ENCODE results near the gene NEMF. TPM values are rescaled to one million over a fixed set of nuclear protein-coding genes. Genes with fewer than 3 reads are reported as not detected.

The NEMF gene
- total and polyA plus RNA-seq, 2 donors (not counting 1 experiment from before 2014, with no cell fraction given): 26.7 to 127 TPM

DNA sequence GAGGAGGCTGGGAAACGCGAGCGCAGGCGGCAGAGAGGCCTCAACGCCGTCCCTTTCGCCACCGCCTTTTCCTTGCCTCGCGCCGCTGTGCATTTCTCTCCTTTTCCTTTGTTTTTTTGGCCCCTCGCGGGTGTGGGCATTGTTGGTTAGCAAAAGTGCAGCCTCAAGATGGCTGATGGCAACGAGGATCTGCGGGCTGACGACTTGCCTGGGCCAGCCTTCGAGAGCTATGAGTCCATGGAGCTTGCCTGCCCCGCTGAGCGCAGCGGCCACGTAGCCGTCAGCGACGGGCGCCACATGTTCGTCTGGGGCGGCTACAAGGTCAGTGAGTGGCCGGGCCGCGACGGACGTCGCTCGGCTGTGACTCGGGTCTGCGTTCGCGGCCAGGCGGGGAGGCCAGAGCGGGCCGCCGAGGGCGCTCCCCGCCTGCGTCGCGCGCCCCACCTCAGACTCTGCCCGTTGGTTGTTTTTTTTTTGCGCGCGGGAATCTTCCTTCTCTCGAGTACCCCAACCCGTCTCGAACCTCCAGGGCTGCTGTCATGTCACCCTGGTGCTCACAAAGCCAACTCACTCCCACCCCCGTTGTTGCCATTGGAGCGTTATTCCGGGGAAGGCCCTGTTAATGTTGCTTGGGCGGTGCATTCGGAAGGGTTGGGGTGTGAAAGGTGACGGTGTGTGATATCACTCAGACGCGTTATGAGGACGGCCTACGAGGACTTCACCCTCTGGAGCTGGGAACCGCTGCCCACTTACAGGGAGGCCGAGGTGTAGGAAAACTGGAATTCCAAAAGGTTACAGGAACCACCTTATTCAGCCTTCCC, 84.1 kb downstream of the NEMF start:
- no peaks in the 10 kb centered on the region for H3K9me3 ChIP-seq (ENCODE audit: control extremely low read depth in 1 of 3, control insufficient read depth in 2 of 3, insufficient read depth in 1 of 3, low read length in 2 of 3)
- peaks cover 33% of the 10 kb centered on the region for H3K79me2 ChIP-seq (ENCODE audit: control insufficient read depth, insufficient read depth, low read length)
- TF ChIP-seq, protein P1, sequence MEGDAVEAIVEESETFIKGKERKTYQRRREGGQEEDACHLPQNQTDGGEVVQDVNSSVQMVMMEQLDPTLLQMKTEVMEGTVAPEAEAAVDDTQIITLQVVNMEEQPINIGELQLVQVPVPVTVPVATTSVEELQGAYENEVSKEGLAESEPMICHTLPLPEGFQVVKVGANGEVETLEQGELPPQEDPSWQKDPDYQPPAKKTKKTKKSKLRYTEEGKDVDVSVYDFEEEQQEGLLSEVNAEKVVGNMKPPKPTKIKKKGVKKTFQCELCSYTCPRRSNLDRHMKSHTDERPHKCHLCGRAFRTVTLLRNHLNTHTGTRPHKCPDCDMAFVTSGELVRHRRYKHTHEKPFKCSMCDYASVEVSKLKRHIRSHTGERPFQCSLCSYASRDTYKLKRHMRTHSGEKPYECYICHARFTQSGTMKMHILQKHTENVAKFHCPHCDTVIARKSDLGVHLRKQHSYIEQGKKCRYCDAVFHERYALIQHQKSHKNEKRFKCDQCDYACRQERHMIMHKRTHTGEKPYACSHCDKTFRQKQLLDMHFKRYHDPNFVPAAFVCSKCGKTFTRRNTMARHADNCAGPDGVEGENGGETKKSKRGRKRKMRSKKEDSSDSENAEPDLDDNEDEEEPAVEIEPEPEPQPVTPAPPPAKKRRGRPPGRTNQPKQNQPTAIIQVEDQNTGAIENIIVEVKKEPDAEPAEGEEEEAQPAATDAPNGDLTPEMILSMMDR (IDR thresholded peaks at IDR 0.05): no peak
- no peak for TF ChIP-seq EZH2 (IDR thresholded peaks at IDR 0.05; ENCODE audit: borderline replicate concordance, insufficient read depth, low read depth, low read length, poor library complexity, severe bottlenecking)
- peak overlapping the region; percentile 99 for H3K27ac Mint-ChIP-seq
- DNase-seq: peak; percentile 63
- H3K4me1 Mint-ChIP-seq: peaks cover 31% of the 10 kb centered on the region
- H3K27me3 ChIP-seq (replicated peaks in 1 of 4; ENCODE audit: control extremely low read depth in 1 of 4, control insufficient read depth in 3 of 4, insufficient read depth in 4 of 4, low read length in 3 of 4): no peaks in the 10 kb centered on the region
- H3K9me3 Mint-ChIP-seq (ENCODE audit: insufficient read depth): no peaks in the 10 kb centered on the region
- H4K20me1 ChIP-seq (ENCODE audit: control insufficient read depth, insufficient read depth, low read length, poor library complexity, severe bottlenecking): peaks cover 15% of the 10 kb centered on the region
- no peaks in the 10 kb centered on the region for H3K27me3 Mint-ChIP-seq
- WGBS (ENCODE audit: insufficient coverage): 0% methylated on average over 60 of the region's 67 CpGs
- ATAC-seq (ENCODE audit: low read depth): peak; percentile 21
- H3K4me3 ChIP-seq (ENCODE audit: control extremely low read depth in 1 of 5, extremely low read depth in 1 of 5, insufficient read depth in 1 of 5, low read depth in 2 of 5, low read length in 4 of 5): peak overlapping the region; percentile 74 to 97 (median 76)
- peaks cover 0 to 8% of the 10 kb centered on the region in 2 experiments for H3K36me3 ChIP-seq (replicated peaks in 1 of 2; ENCODE audit: control extremely low read depth in 1 of 2, control insufficient read depth in 1 of 2, extremely low read depth in 1 of 2, insufficient read depth in 2 of 2, low read length in 1 of 2)
- POLR2A ChIA-PET: interaction anchor here (0.6 to 3.0 kb wide), 10 partner anchors 9 to 1140 kb away, joined by 3 to 35 read pairs (median 6); partner anchors contain the start of genes DNAAF2, KLHDC1, MGAT2 and NEMF
- peak overlapping the region; percentile 99 for H3K9ac ChIP-seq (ENCODE audit: low read length)
- peak overlapping the region; percentile 95 for H2AFZ ChIP-seq (ENCODE audit: insufficient read depth, low read depth, low read length, poor library complexity, severe bottlenecking)
- H3K4me2 ChIP-seq (replicated peaks; ENCODE audit: low read depth, low read length, poor library complexity, severe bottlenecking): peak overlapping the region; percentile 95
- H3K27ac ChIP-seq (ENCODE audit: low read length in 2 of 2): peak overlapping the region; percentile 83 to 91
- intact Hi-C loops (cut with micrococcal nuclease): loop anchor here (1.0 to 5.0 kb wide), 7 partner anchors 84 to 544 kb away; partner anchors contain the start of genes DMAC2L, L2HGDH, NEMF and RPS29
- H3K4me1 ChIP-seq (ENCODE audit: control insufficient read depth in 2 of 2, insufficient read depth in 2 of 2, low read length in 2 of 2): peaks cover 22 to 29% of the 10 kb centered on the region in 2 donors
- CTCF ChIA-PET: interaction anchor here (0.6 to 5.2 kb wide), 9 partner anchors 13 to 307 kb away, joined by 3 to 35 read pairs (median 4); partner anchors contain the start of genes DNAAF2, LRR1, MGAT2 and NEMF
- peak overlapping the region; percentile 98 for H3K4me3 Mint-ChIP-seq

Measured in B cell (primary cell).